HG03280 (cell line): ENCODE results near the gene TTC4.
"Not testable (repeated sequence)": the region's sequence is repeated elsewhere in the genome, so short reads cannot be mapped to it uniquely, and the experiment has no call there.

Source experiments
- ATAC-seq: cut with Tn5 transposase; IDR thresholded peaks from one replicate; pipeline ENCODE4 v1.9.1; 2021; ENCODE audit warnings: mild to moderate bottlenecking, moderate library complexity; ENCODE audit not compliant: unreplicated experiment

The TTC4 gene

DNA sequence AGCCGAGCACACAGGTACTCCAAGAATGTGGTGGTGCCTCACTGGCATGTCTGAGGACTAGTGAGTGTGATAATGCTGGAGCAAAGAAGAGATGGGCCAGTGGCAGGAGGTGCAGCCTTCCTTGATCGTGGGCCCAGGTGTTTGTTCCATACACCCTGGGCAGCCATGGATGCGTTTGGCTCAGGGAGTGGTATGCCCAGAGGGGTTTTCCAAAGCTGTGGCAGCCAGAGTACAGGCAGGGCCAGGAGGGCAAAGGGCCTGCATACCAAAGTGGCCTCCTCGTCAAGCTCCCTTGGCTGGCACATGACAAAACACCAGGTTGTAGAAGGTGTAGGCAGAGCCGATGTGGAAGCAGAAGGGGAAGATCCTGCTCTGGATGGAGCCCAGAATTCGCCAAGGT is 29.6 kb downstream of the TTC4 start:
- ATAC-seq, result no peak

DNA sequence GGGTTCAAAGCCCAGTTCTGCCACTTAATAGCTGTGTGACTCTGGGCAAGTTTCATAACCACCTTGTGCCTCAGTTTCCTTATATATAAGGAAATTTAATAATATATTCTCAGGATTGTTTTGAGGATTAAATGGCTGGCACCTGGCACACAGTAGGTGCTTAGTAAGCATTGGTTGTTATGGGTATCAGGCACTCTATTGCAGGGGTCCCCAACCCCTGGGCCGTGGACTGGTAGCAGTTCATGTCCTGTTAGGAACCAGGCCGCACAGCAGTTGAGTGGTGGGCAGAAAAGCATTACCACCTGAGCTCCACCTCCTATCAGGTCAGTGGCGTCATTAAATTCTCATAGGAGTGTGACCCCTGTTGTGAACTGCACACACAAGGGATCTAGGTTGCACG is 30.2 kb downstream of the TTC4 start:
- ATAC-seq, result no peak

DNA sequence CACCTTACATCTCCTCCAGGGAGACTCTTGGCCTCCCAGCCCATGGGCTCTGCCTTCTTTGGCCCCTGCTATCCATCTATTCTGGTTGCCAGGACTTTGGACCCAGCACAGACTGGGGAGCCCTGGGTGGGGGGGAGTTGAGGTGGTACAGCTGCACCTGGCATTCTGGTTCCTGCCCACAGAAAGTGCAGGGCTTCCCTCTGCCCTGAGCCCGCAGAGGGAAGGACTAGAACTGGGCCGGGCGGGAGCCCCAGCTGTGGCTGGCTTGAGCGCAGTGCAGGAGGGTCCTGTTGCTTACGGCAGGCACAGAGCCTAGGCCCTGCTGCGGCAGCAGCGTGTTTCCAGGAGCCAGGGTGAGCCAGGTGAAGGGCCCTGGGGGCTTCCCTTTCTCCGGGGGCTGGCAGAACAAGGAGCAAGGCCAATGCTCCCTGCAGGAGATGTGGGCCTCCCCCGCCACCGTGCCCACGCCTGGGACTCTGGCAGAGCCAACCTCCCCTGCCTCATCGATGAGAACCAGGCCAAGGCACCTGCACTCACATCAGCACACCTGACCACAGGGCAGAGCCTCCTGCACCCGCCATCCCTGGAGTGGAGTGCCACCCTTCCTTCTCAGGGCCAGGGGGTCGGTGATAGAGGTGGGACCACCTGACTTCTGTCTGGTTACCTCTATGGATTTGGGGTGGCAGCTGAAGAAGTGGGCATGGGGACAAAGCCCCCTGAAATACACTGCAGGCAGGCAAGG is 32.6 kb downstream of the TTC4 start:
- no peak for ATAC-seq

DNA sequence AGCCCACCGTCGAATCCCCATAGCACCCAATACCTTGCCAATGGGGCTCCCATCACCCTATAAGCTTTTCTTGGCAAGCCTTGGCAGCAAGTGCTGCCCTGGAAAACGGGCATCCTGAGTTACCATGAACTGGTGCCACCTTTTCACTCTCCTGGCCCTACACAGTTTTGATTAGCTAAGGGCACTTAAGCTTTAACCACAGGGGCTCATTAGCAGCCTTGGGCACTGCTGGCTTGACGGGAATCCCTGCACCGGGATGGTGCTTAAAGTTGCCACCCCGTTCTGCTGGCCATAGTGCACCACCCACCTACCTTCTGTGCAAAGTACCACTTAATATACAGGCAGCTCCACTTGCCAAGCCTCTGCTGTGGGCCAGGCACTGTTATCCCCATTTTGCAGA is 34.9 kb downstream of the TTC4 start:
- no peak for ATAC-seq

DNA sequence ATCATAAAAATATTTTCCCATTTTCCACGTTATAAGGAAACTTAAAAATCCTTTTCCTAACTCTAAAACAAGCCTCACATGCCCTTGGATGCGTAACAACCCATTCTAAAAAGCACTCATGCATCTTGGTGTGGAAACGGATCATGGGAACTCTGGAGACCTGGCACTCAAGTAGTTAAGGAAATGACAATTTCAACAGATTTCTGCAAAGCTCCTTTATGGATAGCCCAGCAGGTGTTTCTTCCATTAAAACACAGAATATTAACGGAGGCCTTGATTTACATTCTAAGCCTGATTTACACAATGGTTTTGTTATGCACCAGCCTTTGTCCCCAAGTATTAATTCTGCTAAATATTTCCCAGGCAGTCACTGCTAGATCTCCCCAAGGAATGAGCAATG is 35.8 kb downstream of the TTC4 start:
- no peak for ATAC-seq

DNA sequence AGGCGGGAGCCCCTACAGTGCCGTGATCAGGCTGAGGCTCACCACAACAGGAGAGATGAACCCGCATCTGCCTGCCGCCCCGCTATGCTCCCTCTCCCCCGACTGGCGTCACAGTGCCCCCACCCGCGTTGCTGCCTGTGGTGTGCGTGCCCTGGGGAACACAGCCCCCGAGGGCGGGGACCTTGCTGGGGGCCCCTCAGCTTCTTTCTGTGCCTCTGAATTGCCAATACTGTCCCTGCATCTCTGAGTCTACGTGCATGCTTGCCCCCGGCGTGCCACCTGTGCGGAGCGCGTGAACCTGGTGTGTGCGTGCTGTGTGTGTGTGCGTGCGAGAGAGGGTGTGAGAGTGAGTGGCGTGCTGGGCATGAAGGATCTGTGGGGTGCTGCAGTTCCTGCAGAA is 38.4 kb downstream of the TTC4 start:
- ATAC-seq, result no peak

DNA sequence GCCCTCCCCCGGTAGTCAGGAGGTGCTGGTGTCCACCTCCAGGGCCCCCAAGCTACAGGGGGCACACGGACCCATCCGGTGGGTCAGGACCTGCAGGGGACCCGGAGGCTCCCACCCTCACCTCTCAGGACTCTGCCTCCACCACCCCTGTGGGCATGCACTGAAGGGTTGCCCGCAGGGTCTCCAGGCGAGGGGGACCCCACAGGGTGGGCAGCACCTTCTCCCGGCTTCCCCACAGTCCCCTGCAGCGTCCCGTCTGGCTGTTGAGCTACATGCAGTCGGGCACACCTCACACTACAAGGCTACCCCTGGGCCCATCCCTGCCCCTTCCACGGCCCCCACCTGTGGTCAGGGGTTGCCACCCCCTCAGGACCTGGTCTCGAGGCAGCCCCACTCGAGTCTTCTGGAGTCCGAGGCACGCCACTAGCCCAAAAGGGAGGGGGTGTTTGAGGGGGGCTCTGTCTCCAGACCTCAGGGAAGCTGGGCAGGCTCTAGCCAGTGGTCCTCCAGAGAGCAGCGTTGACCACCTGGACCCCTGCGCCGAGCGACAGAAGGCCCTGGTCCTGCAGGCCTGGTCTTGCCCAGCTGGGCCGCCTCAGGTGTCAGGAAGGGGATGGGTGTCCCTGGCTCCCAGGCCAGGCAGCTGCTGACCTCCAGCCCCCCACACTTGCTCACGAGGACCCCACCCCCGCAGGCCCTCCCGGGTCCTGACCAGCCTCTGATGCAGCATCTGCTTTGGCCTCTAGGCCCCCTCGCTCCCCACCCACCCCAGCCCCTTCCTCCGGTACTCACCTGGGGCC is 39.0 kb downstream of the TTC4 start:
- no peak for ATAC-seq

DNA sequence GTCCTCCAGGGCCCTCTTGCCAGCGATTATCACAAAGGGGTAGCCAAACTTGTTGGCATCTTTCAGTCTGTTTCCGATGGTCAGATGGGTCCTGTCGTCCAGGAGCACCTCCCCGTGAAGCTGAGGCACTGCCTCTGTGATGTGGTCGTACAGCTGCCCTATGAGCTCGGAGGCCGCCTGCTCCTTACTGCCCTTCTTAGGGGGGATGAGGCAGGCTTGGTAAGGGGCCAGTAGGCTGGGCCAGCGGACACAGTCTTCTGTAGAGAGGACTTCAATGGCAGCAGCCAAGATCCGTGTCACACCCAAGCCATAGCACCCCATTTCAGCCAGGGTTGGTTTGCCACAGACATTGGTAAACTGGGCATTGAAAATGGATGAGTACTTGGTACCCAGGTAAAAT is 42.2 kb downstream of the TTC4 start:
- no peak for ATAC-seq

DNA sequence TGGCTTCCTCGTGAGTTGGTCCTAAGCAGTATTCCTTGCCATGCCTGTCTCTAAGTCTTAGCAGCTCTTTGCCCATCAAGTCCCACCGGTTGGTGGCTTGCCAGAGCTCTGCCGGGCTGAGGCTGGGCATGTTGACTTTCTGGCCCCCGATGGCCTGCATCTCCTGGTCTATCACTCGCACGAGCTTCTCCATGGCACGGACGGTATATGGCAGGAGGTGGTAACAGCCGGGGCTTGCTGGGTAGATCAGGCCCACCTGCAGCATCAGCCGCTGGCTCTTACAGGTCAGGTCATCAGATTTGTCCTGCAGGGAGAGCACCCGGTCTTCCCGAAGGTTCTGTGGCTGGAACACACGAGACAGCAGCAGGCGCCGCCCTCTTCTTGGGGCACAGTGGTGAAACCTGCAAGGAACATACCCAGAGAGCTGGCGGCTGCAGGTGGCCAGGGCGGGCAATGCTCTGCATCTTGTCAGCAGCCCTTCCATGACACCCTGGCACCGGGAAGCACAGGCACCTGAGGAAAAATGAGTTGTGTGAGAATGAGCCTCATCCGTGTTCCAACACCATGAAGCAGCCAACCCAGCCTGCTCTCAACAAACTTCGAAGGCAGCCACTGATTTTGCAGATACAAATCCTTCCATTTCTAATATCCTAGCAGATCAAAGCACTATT is 43.2 kb downstream of the TTC4 start:
- no peak for ATAC-seq

DNA sequence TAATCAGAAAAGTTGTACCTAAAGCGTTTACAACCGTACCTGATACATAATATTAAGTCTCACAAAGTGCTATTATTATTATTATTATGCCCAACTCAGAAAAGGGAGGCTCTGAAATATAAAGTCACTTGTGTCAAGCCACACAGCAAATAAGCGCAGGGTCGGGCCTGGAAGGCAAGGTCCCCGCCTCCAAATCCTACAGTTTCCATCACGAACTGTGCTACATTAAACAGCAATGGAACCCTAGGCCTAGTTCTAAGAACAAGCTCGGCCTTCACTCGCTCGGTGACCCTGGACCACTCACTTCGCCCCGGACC is 48.1 kb downstream of the TTC4 start:
- no peak for ATAC-seq

DNA sequence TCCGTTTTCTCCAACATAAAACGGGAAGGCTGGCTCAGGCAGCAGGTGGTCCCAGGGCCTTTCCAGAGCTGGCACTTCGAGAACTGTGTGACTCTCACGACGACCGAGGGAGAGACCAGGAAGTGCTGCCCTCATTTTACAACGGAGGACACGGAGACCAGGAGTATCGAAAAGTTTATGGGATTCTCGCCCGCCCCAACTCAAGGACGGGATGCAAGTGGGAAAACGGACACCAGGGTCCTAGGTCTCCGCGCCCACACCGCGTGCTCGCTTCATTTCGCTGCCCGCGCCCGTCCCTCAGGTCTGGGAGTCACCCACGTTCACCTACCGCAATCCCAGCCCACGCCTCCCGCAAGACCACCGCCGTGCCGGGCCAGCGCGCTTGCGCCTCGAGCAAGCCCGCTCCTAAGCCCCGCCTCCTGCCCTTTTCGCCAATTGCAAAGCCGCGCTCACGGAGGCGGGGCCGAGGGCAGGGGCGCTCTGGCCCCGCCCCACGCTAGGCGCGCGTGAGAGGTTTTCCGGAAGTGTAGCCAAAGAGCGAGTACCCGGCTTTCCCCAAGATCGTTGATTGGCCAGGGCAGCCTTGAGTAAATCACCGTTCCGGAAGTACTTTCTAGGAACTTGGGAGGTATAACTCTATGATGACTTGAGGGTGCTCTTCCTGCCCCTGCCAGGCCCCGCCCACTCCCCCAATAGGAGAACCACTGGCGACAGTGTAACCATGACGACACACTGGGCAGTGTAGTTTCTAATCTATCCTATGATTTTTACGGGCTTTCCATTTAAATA is 48.7 kb downstream of the TTC4 start, which contains the start of gene PARS2:
TSS of gene PARS2 (minus strand) at position 391 of the 789 bp plus-strand sequence. CDS start 5,362 bp downstream, outside the sequence.
- ATAC-seq, result peak; percentile 98

DNA sequence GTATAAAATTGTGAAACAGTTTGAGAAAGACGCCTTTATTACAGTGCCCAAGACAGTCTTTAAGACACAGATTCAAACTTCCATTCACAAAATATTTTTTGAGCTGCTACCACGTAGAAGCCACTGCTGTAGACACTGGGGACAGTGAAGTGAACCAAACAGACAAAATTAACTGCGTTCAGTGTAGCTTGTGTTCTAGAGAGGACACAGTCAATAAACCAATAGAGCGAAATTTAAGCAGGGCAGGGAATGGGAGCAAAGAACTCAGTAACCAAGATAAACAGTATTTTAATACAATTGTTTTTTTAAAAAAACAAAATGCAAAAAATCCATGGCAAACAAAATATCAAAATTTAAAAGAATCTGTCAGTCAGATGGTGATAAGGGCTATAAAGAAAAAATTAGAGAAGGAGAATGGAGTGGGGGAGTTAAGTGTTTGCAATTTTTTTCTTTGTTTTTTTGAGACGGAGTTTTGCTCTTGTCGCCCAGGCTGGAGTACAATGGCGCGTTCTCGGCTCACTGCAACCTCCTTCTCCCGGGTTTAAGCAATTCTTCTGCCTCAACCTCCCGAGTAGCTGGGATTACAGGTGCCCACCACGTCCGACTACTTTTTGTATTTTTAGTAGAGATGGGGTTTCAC is 49.4 kb downstream of the TTC4 start:
- peak; percentile 15 for ATAC-seq

DNA sequence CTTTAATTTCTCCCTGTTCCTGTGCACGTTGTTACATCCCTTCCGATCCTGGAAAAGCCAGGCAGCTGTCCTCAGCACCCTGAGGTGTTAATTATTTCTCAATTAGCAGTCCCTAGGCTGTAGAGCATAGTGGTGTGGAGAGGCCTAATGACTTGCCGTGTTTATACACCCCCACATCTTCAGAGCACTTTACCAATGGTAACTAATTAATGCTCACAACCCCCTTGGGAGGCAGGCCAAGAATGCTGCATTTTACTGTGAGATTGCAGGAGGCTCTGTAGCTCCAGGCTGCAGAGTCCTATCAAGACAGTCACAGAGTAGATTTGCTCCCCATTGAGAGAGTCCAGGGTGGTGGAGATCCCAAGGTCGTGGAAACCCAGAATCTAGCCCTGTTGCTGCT is 51.1 kb downstream of the TTC4 start:
- no peak for ATAC-seq

DNA sequence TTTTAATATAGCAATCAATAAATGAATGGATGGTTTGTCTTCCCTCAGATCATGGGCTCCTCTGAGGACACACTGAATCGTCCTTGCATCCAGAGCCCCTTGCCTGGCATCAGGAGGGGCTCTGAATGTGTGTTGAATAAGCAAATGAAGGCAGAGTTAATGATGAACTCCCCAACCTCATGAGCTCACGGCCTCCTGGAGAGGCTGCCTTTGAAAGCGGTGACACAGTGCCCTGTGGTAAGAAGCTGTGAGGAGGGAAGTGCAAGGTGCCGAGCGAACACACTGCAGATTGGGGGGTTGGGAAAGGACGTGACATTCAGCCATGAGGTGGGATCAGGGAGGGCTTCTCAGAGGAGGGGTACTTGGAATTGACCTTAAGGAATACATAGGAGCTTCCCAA is 51.9 kb downstream of the TTC4 start:
- ATAC-seq, result no peak

DNA sequence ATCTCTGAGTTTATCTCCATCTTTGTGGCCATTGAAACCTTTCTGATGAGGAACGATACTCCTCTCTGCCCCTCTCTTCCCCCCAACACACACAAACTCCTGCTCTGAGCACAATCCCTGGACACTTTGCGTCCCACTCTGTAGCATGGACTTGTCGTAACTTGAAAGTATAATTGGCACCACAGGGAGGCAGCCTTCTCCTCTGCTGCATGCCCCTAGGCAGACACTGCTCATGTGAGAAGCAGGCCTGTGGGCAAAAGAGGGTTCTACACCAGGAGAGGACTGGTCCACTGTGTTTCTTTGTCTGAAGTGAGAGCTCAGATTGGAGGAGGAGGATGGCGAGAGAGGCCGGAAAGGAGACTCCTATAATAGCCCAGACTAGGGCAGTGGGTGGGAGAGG is 52.4 kb downstream of the TTC4 start:
- ATAC-seq, result no peak

DNA sequence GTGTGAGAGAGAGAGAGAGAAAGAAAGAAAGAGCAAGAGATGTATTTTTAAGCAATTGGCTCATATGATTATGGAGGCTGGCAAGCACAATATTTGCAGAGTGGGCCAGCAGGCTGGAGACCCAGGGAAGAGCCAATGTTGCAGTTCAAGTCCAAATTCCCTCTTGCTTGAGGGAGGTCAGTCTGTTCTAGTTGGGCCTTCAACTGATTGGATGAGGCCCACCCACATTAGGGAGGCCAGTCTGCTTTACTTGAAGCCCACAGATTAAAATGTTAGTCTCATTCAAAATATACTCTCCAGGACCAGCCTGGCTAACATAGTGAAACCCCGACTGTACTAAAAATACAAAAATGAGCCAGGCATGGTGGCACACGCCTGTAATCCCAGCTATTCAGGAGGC is 57.3 kb downstream of the TTC4 start:
- no peak for ATAC-seq

DNA sequence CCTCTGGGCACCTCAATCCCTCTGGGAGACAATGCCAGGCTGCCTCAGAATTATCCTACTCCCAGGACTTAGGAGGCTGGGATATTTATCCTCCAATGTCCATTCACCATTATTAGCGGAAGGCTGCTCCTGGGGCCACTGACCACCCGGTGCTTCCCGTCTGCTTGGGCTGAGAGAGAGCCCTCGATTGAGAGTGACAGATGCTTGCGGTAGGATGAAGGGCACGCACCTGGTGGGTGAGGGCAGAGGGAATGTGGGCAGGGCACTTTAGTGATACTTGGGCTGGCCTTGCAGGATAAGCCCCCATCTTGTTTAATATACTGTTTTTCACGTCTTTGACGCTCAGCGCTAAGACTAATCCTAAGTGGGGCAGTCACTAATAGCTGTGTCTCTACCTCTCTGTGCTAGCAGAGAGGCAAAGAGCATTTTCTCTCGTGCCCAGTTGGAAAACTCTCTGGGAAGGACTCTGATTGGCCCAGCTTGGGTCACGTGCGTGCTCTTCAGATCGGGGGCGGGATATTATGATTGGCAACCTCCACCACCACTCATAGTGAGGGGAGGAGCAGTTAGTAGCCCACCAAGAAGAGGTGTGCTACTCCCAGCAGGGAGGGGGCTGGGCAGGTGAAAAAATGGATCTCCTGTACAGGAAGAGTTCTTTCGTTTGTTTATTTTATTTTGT is 59.3 kb downstream of the TTC4 start:
- ATAC-seq, result no peak

DNA sequence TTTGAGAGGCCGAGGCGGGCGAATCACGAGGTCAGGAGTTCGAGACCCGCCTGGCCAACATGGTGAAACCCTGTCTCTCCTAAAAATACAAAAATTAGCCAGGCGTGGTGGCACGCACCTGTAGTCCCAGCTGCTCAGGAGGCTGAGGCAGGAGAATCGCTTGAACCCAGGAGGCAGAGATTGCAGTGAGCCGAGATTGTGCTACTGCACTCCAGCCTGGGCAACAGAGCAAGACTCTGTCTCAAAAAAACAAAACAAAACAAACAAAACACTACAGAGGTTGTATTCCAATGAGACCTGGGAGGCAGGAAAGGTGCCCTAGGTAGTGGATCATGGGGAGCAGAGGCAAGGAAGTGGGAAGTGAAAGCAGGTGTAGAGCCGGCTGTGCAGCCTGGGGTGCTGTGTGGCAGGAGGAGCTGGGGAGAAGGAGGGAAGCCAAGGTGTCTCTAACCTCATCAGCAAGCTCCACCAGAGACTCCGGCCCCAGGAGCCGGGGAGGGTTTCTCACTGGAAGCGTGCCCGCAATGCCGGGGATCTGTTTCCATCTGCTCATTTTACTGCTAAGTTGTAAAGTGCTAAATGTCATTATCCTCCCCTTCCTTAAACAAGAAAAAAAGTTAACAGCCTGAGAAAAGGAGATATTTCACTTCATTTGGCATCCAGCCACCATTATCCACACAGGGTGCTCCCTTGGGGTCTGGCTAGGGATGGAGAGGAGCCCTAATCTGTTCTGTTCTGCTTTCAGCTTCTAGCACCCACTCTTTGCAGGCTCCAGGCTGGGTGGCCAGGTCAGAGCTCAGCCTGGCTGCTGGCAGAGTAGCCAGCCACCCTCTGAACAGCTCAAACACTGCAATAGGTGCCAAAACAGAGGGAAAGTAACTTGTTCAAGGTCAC is 60.4 kb downstream of the TTC4 start:
- ATAC-seq, result not testable (repeated sequence)

DNA sequence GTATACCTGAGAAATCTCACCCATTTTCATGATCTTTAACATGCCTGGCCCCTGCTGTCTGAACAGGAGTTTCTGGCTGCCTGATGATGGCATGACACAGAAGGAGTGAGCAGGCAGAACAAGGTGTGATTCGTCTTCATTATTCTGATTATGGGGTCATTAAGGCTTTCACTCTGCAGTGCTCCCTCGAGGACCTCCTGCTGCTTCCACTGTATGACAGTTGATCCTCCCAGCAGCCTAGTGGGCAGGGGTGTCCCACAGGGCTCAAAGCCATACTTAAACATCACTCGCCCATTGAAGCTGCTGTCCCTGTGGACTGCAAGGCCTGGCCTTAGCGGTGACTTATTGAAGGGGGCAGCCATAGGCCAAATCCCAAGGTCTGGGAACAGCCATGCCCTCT is 61.4 kb downstream of the TTC4 start:
- ATAC-seq, result no peak
